Cardiac muscle cell (in vitro differentiated cells and primary cell): ENCODE results near the gene MYLK4. TPM values are rescaled to one million over a fixed set of nuclear protein-coding genes. Genes with fewer than 3 reads are reported as not detected.

Experiments used
- DNase-seq, 2 donors: peaks; one replicate each; pipeline versions ENCODE4 v3.0.0 to v3.0.0-alpha.2; 2010 to 2017; ENCODE audit warnings: low read depth in 1 of 2, low spot score in 1 of 2
- H3K27ac ChIP-seq: fragments of 200-600 bp; sonication (generic); 2 replicates; pipeline ENCODE4 v1.5.1; 2016
- H3K27me3 ChIP-seq: fragments of 200-600 bp; sonication (generic); 2 replicates; pipeline ENCODE4 v1.6.0; 2016; ENCODE audit warnings: control low read depth
- H3K36me3 ChIP-seq: fragments of 200-600 bp; sonication (generic); 2 replicates; pipeline ENCODE4 v1.5.1; 2016; ENCODE audit warnings: control low read depth
- H3K4me1 ChIP-seq: fragments of 200-600 bp; sonication (generic); 2 replicates; pipeline ENCODE4 v1.8.1; 2017; ENCODE audit warnings: low read depth, mild to moderate bottlenecking, mixed run types
- H3K4me3 ChIP-seq: fragments of 200-600 bp; sonication (generic); 2 replicates; pipeline ENCODE4 v1.5.1; 2016; ENCODE audit warnings: mild to moderate bottlenecking
- H3K9me3 ChIP-seq: fragments of 200-600 bp; sonication (generic); 2 replicates; pipeline ENCODE4 v1.5.1; 2017; ENCODE audit warnings: low read depth, mild to moderate bottlenecking, control low read depth
- polyA plus RNA-seq: library from polyadenylated mRNA; unstranded; fragments of >200 nt; fragmentation: Nextera tagmentation; extraction: Ambion mirVana; gene quantifications from 2 replicates; pipeline ENCODE4 v1.2.1, GENCODE V29; 2016
- total RNA-seq: library from RNA; depleted of rRNA; stranded (reverse); fragments of >200 nt; gene quantifications from 2 replicates; pipeline ENCODE4 v1.2.3, GENCODE V29; 2016
- TF ChIP-seq, protein P1 (sequence below): IDR thresholded peaks from 2 replicates; pipeline ENCODE4 v1.5.1; 2012; ENCODE audit warnings: low read depth, mild to moderate bottlenecking, low read length

Gene MYLK4
- total and polyA plus RNA-seq, 2 experiments from 2014 or later: 0.23 to 0.69 TPM

DNA sequence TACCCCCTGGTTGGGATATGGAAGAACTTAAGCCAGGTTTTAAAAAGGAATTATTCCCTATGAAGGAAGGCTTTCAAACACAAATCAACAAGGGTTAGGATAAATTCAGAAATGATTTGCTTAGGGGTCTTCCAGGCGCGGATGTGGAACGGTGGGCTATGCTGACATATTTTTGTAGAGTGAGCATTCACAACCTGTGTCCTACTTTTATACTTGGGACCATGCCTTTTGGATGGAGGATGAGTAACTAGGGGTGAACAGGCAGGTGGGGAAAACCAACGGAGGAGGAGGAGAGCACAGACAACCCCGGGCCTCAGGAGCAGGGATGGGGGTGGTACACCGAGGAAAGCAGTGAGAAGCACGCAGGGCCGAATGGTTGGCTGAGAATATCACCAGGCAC is 5.9 kb downstream of the MYLK4 start:
- Histone ChIP-seq H3K27ac (peak overlapping the region; percentile 66), H3K4me3 (no peak overlapping the region), H3K9me3 (no peaks in the 10 kb centered on the region), H3K36me3 (no peaks in the 10 kb centered on the region), H3K4me1 (peaks cover 56% of the 10 kb centered on the region), H3K27me3 (no peaks in the 10 kb centered on the region)
- no peak for DNase-seq
- TF ChIP-seq, protein P1, sequence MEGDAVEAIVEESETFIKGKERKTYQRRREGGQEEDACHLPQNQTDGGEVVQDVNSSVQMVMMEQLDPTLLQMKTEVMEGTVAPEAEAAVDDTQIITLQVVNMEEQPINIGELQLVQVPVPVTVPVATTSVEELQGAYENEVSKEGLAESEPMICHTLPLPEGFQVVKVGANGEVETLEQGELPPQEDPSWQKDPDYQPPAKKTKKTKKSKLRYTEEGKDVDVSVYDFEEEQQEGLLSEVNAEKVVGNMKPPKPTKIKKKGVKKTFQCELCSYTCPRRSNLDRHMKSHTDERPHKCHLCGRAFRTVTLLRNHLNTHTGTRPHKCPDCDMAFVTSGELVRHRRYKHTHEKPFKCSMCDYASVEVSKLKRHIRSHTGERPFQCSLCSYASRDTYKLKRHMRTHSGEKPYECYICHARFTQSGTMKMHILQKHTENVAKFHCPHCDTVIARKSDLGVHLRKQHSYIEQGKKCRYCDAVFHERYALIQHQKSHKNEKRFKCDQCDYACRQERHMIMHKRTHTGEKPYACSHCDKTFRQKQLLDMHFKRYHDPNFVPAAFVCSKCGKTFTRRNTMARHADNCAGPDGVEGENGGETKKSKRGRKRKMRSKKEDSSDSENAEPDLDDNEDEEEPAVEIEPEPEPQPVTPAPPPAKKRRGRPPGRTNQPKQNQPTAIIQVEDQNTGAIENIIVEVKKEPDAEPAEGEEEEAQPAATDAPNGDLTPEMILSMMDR: no peak

DNA sequence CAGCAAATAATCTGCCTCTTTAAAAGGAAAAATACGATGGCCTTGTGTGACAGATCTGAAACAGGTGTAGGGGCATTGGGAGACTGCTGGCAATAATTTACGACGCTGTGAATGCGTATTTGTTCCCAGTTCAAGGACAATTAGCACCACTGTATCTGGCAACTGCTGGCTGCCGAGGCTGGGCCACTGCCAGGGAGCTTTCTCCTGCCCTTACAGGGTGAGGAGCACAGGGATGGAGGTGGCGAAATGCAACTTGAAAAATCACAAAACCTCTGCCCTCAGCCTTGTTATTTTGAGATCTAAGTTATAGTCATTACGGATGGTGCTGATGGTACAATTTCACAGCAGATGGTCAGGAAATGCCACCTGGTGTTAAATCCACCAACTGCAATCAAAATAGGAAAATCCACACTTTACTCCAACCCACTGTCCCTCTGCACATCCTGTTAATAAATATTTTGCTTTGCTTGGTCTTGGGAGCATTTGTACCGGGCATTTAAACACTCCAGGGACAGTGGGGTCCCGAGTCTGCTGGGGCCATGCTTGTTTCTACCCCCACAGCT is 6.4 kb downstream of the MYLK4 start:
- peaks cover 52% of the 10 kb centered on the region for H3K4me1 ChIP-seq
- H3K27ac ChIP-seq: peak overlapping the region; percentile 66
- TF ChIP-seq, protein P1: peak; percentile 37
- no peaks in the 10 kb centered on the region for H3K36me3 ChIP-seq
- no peaks in the 10 kb centered on the region for H3K27me3 ChIP-seq
- H3K9me3 ChIP-seq: no peaks in the 10 kb centered on the region
- no peak overlapping the region for H3K4me3 ChIP-seq
- DNase-seq: peak in 1 of 2 donors; percentile 36

DNA sequence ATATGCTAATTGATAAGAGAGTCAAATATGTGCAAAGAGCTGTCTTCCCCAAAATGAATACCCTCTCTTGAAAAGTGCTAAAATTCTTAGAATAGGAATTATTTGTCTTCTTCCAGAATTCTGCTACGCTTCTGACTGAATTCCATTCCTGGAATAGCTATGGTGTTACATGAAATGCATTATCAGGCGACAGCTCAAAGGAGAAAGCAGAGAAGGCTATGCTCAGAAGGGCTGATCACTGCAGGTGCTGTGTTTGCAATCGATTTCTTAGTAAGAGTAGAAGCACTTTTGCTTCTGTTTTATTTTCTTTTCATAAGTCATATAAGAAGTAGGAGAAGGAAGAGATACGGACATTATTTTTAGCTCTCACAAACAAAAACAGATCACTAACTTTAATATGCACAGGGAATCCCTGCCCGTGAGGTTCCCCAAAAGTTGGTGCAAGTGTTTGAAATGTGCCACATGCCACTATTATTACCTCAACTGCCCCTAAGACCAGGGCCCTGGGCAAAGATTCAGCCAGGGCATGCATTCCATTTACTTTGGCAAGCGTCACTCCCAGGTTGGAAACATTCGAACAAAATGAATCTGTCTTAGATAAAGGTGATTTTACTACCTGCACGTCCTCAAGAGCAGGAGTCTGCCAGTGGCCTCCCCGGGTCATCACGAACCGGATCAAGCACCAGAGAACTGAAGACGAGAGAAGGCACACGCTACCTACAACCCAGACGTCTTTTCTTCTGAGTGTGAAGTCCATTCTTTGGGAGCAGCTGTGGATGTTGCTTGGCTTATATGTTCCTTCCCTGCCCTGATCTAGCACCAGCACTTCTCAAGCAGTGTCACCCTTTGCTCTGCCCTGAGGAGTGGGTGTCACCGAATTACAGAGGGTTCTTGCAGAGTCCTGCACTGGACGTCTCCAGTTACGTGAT is 7.2 kb downstream of the MYLK4 start:
- TF ChIP-seq, protein P1: no peak
- no peaks in the 10 kb centered on the region for H3K27me3 ChIP-seq
- H3K9me3 ChIP-seq: no peaks in the 10 kb centered on the region
- H3K4me3 ChIP-seq: no peak overlapping the region
- DNase-seq: peak in 1 of 2 donors; percentile 60
- peak overlapping the region; percentile 66 for H3K27ac ChIP-seq
- no peaks in the 10 kb centered on the region for H3K36me3 ChIP-seq
- H3K4me1 ChIP-seq: peaks cover 44% of the 10 kb centered on the region

DNA sequence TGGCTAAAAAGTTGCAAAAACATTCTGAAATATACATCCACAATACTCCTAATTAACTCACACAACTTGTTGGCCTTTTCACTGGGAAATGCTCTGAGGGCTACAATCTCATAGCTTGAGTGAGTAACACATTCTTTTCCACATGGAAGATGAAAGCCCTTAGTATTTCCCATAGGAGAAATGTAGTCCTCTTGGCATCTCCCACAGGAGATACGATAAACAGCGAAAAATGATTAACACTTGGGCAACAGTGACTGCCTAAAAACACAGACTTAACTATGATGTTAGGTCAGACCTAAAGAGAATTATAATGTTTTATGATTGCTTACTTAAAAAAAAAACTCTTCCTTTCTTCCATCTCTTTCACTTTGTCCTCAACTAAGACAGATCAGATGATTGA is 9.0 kb downstream of the MYLK4 start:
- DNase-seq: peak in 1 of 2 donors; percentile 64
- Histone ChIP-seq H3K4me3 (no peak overlapping the region), H3K4me1 (peaks cover 44% of the 10 kb centered on the region), H3K27me3 (no peaks in the 10 kb centered on the region), H3K36me3 (no peaks in the 10 kb centered on the region), H3K27ac (no peak overlapping the region), H3K9me3 (no peaks in the 10 kb centered on the region)
- TF ChIP-seq, protein P1: no peak

DNA sequence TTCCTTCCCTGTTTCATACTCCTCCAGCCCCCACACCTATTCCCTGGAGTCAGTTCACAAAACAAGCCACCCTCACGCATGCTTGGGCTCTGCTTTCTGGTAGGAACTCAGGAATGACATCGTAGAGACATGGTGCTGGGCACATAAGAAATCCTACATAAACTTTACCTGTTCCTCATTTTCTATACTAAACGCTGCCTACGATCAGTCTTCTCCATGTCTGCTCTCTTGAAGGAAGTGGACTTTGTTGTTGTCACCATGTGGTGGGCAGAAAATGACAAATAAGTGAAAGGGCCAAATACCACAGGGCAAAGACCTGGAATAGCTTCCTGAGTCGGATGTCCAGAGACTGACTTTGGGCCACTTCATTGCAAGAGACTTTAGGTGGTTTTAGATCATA is 10.1 kb downstream of the MYLK4 start:
- H3K27ac ChIP-seq: no peak overlapping the region
- H3K4me3 ChIP-seq: no peak overlapping the region
- H3K27me3 ChIP-seq: no peaks in the 10 kb centered on the region
- no peaks in the 10 kb centered on the region for H3K36me3 ChIP-seq
- DNase-seq: no peak
- TF ChIP-seq, protein P1: no peak
- H3K4me1 ChIP-seq: peaks cover 38% of the 10 kb centered on the region
- H3K9me3 ChIP-seq: no peaks in the 10 kb centered on the region
